Measurements from ENCODE around the gene DLG4.

The DLG4 gene

DNA sequence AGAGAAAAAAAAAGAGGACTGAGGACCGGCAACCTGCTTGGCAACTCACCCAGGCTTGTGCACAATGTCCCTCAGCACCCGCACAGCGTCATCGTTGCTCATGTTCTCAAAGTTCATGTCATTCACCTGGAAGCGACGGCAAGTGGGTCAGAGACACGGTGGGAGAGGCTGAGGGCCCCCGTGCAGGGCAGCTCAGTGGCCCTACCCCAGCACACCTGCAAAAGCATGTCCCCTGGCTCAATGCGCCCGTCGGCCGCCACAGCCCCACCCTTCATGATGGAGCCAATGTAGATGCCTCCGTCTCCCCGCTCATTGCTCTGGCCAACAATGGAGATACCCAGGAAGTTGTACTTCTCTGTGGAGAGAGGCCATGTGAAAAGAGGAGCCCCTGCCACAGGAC is 9.3 kb upstream of the DLG4 start:
- Histone ChIP-seq H3K9me3 (ENCODE audit: control insufficient read depth, low read length) (no peaks in the 10 kb centered on the region), H3K4me1 (ENCODE audit: control insufficient read depth, insufficient read depth, low read length, poor library complexity, severe bottlenecking) (peaks cover 16% of the 10 kb centered on the region), H3K36me3 (ENCODE audit: control insufficient read depth, insufficient read depth, low read length) (peaks cover 77% of the 10 kb centered on the region), H3K27ac (ENCODE audit: low read depth, low read length, severe bottlenecking) (no peak overlapping the region), H3K4me3 (ENCODE audit: extremely low read depth, insufficient read depth, low read length, poor library complexity, severe bottlenecking) (no peak overlapping the region)
- 95 to 98% methylated on average over 9 to 14 of the region's 14 CpGs for WGBS, 2 experiments (ENCODE audit: insufficient coverage in 2 of 2)

DNA sequence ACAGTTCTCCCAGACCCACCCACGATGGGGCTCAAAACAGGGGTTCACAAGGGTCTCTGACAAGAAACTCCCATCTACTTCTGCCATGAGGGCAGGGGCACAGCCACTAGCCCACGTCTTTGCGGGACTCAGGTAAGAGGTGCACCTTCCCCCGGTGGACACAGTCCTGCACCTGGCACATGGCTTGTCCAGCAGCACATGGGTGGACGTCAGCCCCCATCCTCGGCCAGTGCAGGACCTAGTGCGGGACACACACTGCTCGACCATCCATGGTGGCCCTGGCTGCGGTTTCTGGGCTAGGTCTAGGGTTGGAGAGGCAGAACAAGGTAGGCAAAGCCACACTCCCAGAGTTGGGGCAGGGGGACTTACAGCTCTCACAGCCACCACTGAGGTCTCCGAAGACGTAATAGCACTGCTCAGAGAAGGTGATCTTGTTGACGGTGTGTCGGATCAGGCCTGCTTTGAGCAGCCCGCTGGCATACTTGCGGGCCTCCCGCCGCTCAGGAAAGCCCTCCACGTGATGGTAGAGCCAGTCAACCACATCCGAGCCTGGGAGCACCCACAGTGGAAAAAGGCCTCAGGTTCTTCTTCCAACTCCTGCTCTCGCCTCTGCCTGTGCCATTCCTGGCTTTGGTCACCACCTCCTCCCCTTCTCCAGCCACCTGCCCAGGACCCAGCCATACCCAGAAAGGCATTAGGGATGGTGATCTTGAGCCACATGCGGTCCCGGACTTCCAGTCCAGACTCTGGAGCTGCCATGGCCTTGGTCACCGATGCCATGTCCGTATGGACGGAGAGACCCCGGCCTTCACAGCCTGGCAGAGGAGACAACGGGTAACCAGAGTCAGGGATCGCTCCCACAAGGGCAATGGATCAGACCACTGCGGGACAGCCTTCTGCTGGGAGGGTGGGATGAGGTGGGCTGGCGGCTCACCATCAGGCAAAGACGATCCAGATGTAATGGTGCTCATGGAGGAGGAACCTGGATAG is 7.4 kb upstream of the DLG4 start:
- no peak overlapping the region for H3K27ac ChIP-seq (ENCODE audit: low read depth, low read length, severe bottlenecking)
- 95 to 97% methylated on average over 29 to 30 of the region's 31 CpGs for WGBS, 2 experiments (ENCODE audit: insufficient coverage in 2 of 2)
- no peak overlapping the region for H3K4me3 ChIP-seq (ENCODE audit: extremely low read depth, insufficient read depth, low read length, poor library complexity, severe bottlenecking)
- H3K9me3 ChIP-seq (ENCODE audit: control insufficient read depth, low read length) = no peaks in the 10 kb centered on the region
- H3K4me1 ChIP-seq (ENCODE audit: control insufficient read depth, insufficient read depth, low read length, poor library complexity, severe bottlenecking) = peaks cover 16% of the 10 kb centered on the region
- peaks cover 93% of the 10 kb centered on the region for H3K36me3 ChIP-seq (ENCODE audit: control insufficient read depth, insufficient read depth, low read length)

DNA sequence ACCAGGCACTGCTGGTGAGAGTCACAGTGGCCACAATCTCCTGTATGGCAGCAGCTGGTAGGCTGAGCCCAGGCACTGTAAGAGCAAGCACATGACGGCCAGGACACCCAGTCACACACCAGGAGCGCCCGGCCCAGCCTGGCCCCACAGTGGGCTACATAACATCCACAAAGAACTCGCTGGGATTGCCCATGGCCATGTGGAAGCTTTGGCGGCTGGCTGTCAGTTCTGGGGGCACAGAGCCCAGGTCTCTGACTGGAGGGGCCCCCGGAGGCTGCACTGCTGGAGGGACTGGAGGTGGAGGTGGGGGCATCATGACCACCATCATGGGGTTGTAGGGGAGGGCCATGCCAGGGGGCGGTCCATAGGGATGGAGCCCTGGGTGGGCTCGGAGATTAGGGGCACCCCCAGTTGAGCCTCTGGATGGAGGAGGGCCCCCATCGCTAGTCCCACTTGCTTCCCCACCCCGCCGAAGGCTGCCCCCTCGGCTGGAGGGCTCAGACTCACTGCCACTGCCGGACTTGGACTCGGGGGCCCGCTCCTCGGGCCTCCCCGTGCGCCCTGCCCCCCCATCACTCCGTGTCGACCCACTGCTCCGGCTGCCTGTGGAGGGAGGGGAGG is 6.2 kb upstream of the DLG4 start:
- no peak overlapping the region for H3K4me3 ChIP-seq (ENCODE audit: extremely low read depth, insufficient read depth, low read length, poor library complexity, severe bottlenecking)
- H3K36me3 ChIP-seq (ENCODE audit: control insufficient read depth, insufficient read depth, low read length) = peaks cover 98% of the 10 kb centered on the region
- no peak overlapping the region for H3K27ac ChIP-seq (ENCODE audit: low read depth, low read length, severe bottlenecking)
- peaks cover 18% of the 10 kb centered on the region for H3K4me1 ChIP-seq (ENCODE audit: control insufficient read depth, insufficient read depth, low read length, poor library complexity, severe bottlenecking)
- WGBS, 2 experiments (ENCODE audit: insufficient coverage in 2 of 2) = 96% methylated on average over 11 to 18 of the region's 21 CpGs
- no peaks in the 10 kb centered on the region for H3K9me3 ChIP-seq (ENCODE audit: control insufficient read depth, low read length)

DNA sequence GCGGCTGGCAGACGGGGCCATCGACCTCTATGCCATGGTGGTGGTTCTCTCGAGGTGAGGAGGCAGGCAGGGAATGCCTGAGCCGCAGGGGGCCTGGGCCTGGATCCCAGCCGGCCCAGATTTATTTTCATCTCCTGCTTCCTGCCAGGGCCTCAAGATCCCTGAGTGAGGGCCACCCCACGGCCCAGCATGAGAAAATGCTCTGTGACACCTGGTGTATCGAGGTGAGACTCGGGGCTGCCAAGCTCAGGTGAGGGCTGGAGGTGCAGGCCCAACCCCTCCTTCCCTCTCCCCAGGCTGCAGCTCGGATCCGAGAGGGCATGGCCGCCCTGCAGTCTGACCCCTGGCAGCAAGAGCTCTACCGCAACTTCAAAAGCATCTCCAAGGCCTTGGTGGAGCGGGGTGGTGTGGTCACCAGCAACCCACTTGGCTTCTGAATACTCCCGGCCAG is 5.0 kb upstream of the DLG4 start:
- Histone ChIP-seq H3K36me3 (ENCODE audit: control insufficient read depth, insufficient read depth, low read length) (peaks cover 86% of the 10 kb centered on the region), H3K4me3 (ENCODE audit: extremely low read depth, insufficient read depth, low read length, poor library complexity, severe bottlenecking) (no peak overlapping the region), H3K4me1 (ENCODE audit: control insufficient read depth, insufficient read depth, low read length, poor library complexity, severe bottlenecking) (peaks cover 22% of the 10 kb centered on the region), H3K27ac (ENCODE audit: low read depth, low read length, severe bottlenecking) (no peak overlapping the region), H3K9me3 (ENCODE audit: control insufficient read depth, low read length) (no peaks in the 10 kb centered on the region)
- 81 to 85% methylated on average over 13 to 14 of the region's 15 CpGs for WGBS, 2 experiments (ENCODE audit: insufficient coverage in 2 of 2)

DNA sequence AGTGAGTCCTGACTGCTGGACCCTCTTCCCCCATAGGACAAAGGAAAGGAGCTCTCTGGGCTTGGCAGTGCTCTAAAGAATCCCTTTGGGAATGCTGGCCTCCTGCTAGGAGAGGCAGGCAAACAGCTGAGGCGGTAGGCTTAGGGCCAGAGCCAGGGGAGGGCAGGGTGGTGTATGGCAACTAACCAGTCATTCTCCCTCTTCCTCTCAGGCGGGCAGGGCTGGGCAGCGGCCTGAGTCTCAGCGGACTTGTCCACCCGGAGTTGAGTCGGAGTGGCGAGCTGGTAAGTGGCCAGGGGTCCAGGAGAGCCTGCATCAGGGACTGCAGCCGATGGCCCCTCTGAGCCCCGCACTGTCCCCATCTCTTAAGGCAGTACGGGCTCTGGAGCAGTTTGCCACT is 4.5 kb upstream of the DLG4 start:
- WGBS, 2 experiments (ENCODE audit: insufficient coverage in 2 of 2) = 96% methylated on average over 4 to 10 of the region's 10 CpGs
- H3K4me3 ChIP-seq (ENCODE audit: extremely low read depth, insufficient read depth, low read length, poor library complexity, severe bottlenecking) = no peak overlapping the region
- H3K9me3 ChIP-seq (ENCODE audit: control insufficient read depth, low read length) = no peaks in the 10 kb centered on the region
- peaks cover 81% of the 10 kb centered on the region for H3K36me3 ChIP-seq (ENCODE audit: control insufficient read depth, insufficient read depth, low read length)
- peak overlapping the region; percentile 29 for H3K27ac ChIP-seq (ENCODE audit: low read depth, low read length, severe bottlenecking)
- H3K4me1 ChIP-seq (ENCODE audit: control insufficient read depth, insufficient read depth, low read length, poor library complexity, severe bottlenecking) = peaks cover 22% of the 10 kb centered on the region

DNA sequence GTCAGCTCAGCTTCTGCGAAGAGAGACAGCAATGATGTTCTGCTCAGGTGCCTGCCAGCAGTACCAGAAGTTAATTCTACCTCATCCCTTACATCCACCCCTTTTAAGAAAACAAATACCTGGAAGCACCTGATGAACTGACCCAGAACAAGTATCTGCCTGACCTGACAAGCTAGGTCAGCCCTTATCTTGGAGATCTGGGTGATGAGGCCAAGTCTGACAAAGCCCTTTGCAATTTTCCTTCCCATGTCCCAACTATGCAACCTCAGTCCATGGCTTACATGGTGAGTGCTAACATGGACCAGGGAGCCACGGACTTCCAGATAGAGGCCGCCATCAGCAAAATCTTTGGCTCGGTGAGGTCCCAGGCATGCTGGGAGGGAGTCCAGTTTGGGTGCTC is 3.7 kb upstream of the DLG4 start:
- Histone ChIP-seq H3K27ac (ENCODE audit: low read depth, low read length, severe bottlenecking) (no peak overlapping the region), H3K36me3 (ENCODE audit: control insufficient read depth, insufficient read depth, low read length) (peaks cover 73% of the 10 kb centered on the region), H3K4me3 (ENCODE audit: extremely low read depth, insufficient read depth, low read length, poor library complexity, severe bottlenecking) (no peak overlapping the region), H3K9me3 (ENCODE audit: control insufficient read depth, low read length) (no peaks in the 10 kb centered on the region), H3K4me1 (ENCODE audit: control insufficient read depth, insufficient read depth, low read length, poor library complexity, severe bottlenecking) (peaks cover 30% of the 10 kb centered on the region)
- 94 to 100% methylated on average over 3 of the region's 4 CpGs for WGBS, 2 experiments (ENCODE audit: insufficient coverage in 2 of 2)

DNA sequence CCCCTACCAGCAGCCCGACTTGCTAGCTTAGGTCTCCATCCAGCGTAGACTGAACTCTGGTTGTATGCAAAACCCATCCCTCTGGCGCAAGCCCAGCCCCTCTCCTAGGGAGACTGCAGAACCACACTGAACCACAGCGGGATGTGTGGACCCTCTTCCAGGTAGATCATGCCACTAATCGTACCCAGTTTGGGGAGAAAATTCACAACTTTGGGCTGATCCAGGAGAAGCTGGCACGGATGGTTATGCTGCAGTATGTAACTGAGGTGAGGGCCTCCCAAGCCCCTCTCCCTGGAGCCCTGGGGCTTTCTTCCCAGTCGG is 3.3 kb upstream of the DLG4 start:
- no peak overlapping the region for H3K4me3 ChIP-seq (ENCODE audit: extremely low read depth, insufficient read depth, low read length, poor library complexity, severe bottlenecking)
- 98 to 100% methylated on average over 6 to 7 of the region's 7 CpGs for WGBS, 2 experiments (ENCODE audit: insufficient coverage in 2 of 2)
- H3K9me3 ChIP-seq (ENCODE audit: control insufficient read depth, low read length) = no peaks in the 10 kb centered on the region
- H3K27ac ChIP-seq (ENCODE audit: low read depth, low read length, severe bottlenecking) = no peak overlapping the region
- H3K36me3 ChIP-seq (ENCODE audit: control insufficient read depth, insufficient read depth, low read length) = peaks cover 69% of the 10 kb centered on the region
- peaks cover 34% of the 10 kb centered on the region for H3K4me1 ChIP-seq (ENCODE audit: control insufficient read depth, insufficient read depth, low read length, poor library complexity, severe bottlenecking)

DNA sequence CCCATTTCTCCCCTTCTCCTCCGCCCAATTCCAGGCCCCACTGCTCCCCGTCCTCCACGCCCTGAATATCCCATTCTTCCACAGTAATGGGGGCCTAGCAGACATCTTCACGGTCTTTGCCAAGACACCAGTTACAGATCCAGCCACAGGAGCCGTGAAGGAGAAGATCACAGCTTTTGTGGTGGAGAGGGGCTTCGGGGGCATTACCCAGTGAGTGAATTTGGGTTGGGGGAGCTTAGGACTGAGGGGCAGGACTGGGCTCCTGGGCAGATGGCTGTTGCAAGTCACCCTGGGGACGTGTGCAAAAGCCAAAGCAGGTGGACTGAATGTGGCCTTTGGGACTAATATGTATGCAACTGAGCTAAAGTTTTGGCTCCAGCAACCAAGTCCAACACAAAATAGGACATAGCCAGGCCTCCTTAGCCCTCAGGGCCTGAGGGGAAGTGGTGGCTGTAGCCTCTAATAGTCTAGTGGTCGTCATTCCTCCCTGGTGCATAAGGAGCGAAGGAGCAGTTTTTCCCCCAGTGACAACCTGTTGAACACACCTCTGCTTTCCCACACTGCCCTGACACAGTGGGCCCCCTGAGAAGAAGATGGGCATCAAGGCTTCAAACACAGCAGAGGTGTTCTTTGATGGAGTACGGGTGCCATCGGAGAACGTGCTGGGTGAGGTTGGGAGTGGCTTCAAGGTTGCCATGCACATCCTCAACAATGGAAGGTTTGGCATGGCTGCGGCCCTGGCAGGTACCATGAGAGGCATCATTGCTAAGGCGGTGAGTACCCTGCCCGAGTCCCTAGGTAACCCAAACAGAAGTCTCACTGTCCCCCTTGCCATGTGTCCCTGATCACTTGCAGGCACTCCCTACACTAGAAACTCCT is 2.7 kb upstream of the DLG4 start:
- Histone ChIP-seq H3K4me3 (ENCODE audit: extremely low read depth, insufficient read depth, low read length, poor library complexity, severe bottlenecking) (no peak overlapping the region), H3K9me3 (ENCODE audit: control insufficient read depth, low read length) (no peaks in the 10 kb centered on the region), H3K36me3 (ENCODE audit: control insufficient read depth, insufficient read depth, low read length) (peaks cover 63% of the 10 kb centered on the region), H3K4me1 (ENCODE audit: control insufficient read depth, insufficient read depth, low read length, poor library complexity, severe bottlenecking) (peaks cover 38% of the 10 kb centered on the region), H3K27ac (ENCODE audit: low read depth, low read length, severe bottlenecking) (no peak overlapping the region)
- WGBS, 2 experiments (ENCODE audit: insufficient coverage in 2 of 2) = 93 to 96% methylated on average over 13 to 14 of the region's 15 CpGs

DNA sequence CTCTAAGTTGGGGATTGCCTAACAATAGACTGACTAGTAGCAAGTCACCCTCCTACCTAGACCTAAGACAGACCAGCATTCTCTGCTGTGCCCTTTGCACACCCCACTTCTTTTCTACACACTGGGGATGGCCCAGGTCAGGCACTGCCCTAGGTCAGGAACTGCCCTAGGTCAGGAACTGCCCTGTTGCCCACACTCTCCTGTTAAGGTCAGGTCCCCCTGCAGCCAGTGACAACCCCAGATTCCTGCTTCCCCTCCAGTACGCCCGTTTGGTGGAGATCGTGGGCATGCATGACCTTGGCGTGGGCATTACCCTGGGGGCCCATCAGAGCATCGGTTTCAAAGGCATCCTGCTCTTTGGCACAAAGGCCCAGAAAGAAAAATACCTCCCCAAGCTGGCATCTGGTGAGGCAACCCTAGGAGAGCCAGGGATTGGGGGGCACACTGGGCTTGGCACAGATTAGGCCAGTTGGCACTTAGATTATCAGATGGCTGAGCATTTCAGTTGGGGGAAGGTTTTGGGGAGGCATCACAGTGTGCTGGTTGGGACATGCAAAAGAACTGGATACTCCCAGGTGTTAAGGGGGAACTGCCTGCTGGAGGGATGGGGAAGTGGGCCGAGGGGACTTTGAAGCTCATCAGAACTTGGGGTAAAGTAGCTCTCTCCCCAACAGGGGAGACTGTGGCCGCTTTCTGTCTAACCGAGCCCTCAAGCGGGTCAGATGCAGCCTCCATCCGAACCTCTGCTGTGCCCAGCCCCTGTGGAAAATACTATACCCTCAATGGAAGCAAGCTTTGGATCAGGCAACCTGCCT is 1.8 kb upstream of the DLG4 start:
- H3K27ac ChIP-seq (ENCODE audit: low read depth, low read length, severe bottlenecking) = no peak overlapping the region
- WGBS, 2 experiments (ENCODE audit: insufficient coverage in 2 of 2) = 96 to 98% methylated on average over 6 to 8 of the region's 10 CpGs
- H3K4me3 ChIP-seq (ENCODE audit: extremely low read depth, insufficient read depth, low read length, poor library complexity, severe bottlenecking) = peak overlapping the region; percentile 87

More for the DNA sequence above, 1.8 kb upstream of the DLG4 start:
- Histone ChIP-seq H3K9me3 (ENCODE audit: control insufficient read depth, low read length) (no peaks in the 10 kb centered on the region), H3K36me3 (ENCODE audit: control insufficient read depth, insufficient read depth, low read length) (peaks cover 54% of the 10 kb centered on the region), H3K4me1 (ENCODE audit: control insufficient read depth, insufficient read depth, low read length, poor library complexity, severe bottlenecking) (peaks cover 40% of the 10 kb centered on the region)

Measured in mesodermal cell (in vitro differentiated cells).